Neural cell (in vitro differentiated cells): ENCODE results near the gene DENND4B. TPM values are rescaled to one million over a fixed set of nuclear protein-coding genes. Genes with fewer than 3 reads are reported as not detected.

ENCODE experiments used
- H2AFZ ChIP-seq: fragments of 200-600, 300-800 bp; sonication (generic), shearing (Covaris generic); 2 replicates; pipeline ENCODE4 v1.6.0; 2014; ENCODE audit warnings: low read depth, mild to moderate bottlenecking, antibody characterized with exemption, low read length, moderate library complexity
- H3F3A ChIP-seq: fragments of 200-600 bp; shearing (Covaris generic); 2 replicates; pipeline ENCODE4 v1.6.1; 2016; ENCODE audit warnings: mild to moderate bottlenecking, moderate library complexity, mixed read lengths, antibody characterized with exemption, low read length; ENCODE audit not compliant: insufficient read depth, poor library complexity, severe bottlenecking
- H3K27ac ChIP-seq: fragments of 200-600, 300-800 bp; sonication (generic), shearing (Covaris generic); 2 replicates; pipeline ENCODE4 v1.5.1; 2014; ENCODE audit warnings: mild to moderate bottlenecking, low read length, moderate library complexity
- H3K27me3 ChIP-seq: fragments of 300-800, 200-600 bp; sonication (generic), shearing (Covaris generic); 2 replicates; pipeline ENCODE4 v1.6.0; 2014; ENCODE audit warnings: mild to moderate bottlenecking, low read depth, low read length, moderate library complexity; ENCODE audit not compliant: insufficient read depth
- H3K36me3 ChIP-seq: fragments of 300-800, 200-600 bp; sonication (generic), shearing (Covaris generic); 2 replicates; pipeline ENCODE4 v1.5.1; 2014; ENCODE audit warnings: mild to moderate bottlenecking, antibody characterized with exemption, low read length, moderate library complexity; ENCODE audit not compliant: insufficient read depth
- H3K4me2 ChIP-seq: fragments of 300-800, 200-600 bp; sonication (generic), shearing (Covaris generic); 2 replicates; pipeline ENCODE4 v1.6.0; 2014; ENCODE audit warnings: mild to moderate bottlenecking, low read length
- H3K4me3 ChIP-seq: fragments of 300-800, 200-600 bp; sonication (generic), shearing (Covaris generic); 2 replicates; pipeline ENCODE4 v1.5.1; 2014; ENCODE audit warnings: mild to moderate bottlenecking, low read length, moderate library complexity
- H3K79me2 ChIP-seq: fragments of 200-600 bp; shearing (Covaris generic); replicated peaks from 2 replicates; pipeline ENCODE4 v1.6.0; 2014; ENCODE audit warnings: mild to moderate bottlenecking, low read length, moderate library complexity; ENCODE audit not compliant: insufficient read depth
- H3K9ac ChIP-seq: fragments of 300-800, 200-600 bp; sonication (generic), shearing (Covaris generic); 2 replicates; pipeline ENCODE4 v1.6.1; 2016; ENCODE audit warnings: mild to moderate bottlenecking, low read length, mixed read lengths
- H3K9me2 ChIP-seq: fragments of 200-600 bp; shearing (Covaris generic); 2 replicates; pipeline ENCODE4 v1.6.1; 2016; ENCODE audit warnings: mild to moderate bottlenecking, low read length, mixed read lengths; ENCODE audit not compliant: insufficient read depth
- H3K9me3 ChIP-seq: fragments of 200-600, 300-800 bp; sonication (generic), shearing (Covaris generic); 2 replicates; pipeline ENCODE4 v1.6.1; 2016; ENCODE audit warnings: mild to moderate bottlenecking, mixed run types, low read length, moderate library complexity, mixed read lengths
- H4K20me1 ChIP-seq: fragments of 200-600 bp; shearing (Covaris generic); 2 replicates; pipeline ENCODE4 v1.6.1; 2016; ENCODE audit warnings: mild to moderate bottlenecking, mixed run types; ENCODE audit not compliant: insufficient read depth
- CTCF ChIP-seq: fragments of 450-650 bp; IDR thresholded peaks from 2 replicates; pipeline ENCODE4 v1.5.1; 2014; ENCODE audit warnings: antibody characterized with exemption, mild to moderate bottlenecking, moderate library complexity; ENCODE audit not compliant: poor library complexity, severe bottlenecking
- EP300 ChIP-seq: fragments of 450-650 bp; conservative IDR thresholded peaks from 2 replicates; pipeline ENCODE4 v1.6.1; 2014; ENCODE audit warnings: antibody characterized with exemption, mild to moderate bottlenecking, moderate library complexity; ENCODE audit not compliant: poor library complexity, severe bottlenecking
- EZH2 ChIP-seq: fragments of 200-600, 300-800 bp; shearing (Covaris generic), sonication (generic); IDR thresholded peaks from 2 replicates; pipeline ENCODE4 v1.6.1; 2014; ENCODE audit warnings: antibody characterized with exemption, low read length, borderline replicate concordance, mild to moderate bottlenecking; ENCODE audit not compliant: insufficient read depth, poor library complexity, severe bottlenecking
- MXI1 ChIP-seq: fragments of 450-650 bp; conservative IDR thresholded peaks from 2 replicates; pipeline ENCODE4 v1.6.1; 2014; ENCODE audit warnings: antibody characterized with exemption, mild to moderate bottlenecking; ENCODE audit not compliant: poor library complexity, severe bottlenecking
- POLR2AphosphoS5 ChIP-seq: IDR thresholded peaks from 2 replicates; pipeline ENCODE4 v1.6.1; 2012
- RAD21 ChIP-seq: fragments of 450-650 bp; conservative IDR thresholded peaks from 2 replicates; pipeline ENCODE4 v1.6.1; 2014; ENCODE audit warnings: antibody characterized with exemption, mild to moderate bottlenecking, moderate library complexity
- REST ChIP-seq: IDR thresholded peaks from 2 replicates; pipeline ENCODE4 v1.6.1; 2012; ENCODE audit warnings: borderline replicate concordance
- SMC3 ChIP-seq: fragments of 450-650 bp; conservative IDR thresholded peaks from 2 replicates; pipeline ENCODE4 v1.6.1; 2014; ENCODE audit warnings: antibody characterized with exemption, mild to moderate bottlenecking, moderate library complexity; ENCODE audit not compliant: poor library complexity
- TAF1 ChIP-seq: IDR thresholded peaks from 2 replicates; pipeline ENCODE4 v1.6.1; 2012; ENCODE audit warnings: low read depth
- polyA plus RNA-seq: library from polyadenylated mRNA; depleted of rRNA; stranded (reverse); fragments of >200 nt; gene quantifications from 2 replicates; pipeline ENCODE4 v1.2.3, GENCODE V29; 2014

DENND4B gene
- polyA plus RNA-seq, 1 donor from 2014 or later, result 25.3 TPM

- Histone ChIP-seq H3K27me3 (no peaks in the 10 kb centered on the region), H3K9me2 (no peaks in the 10 kb centered on the region), H3K4me3 (peak overlapping the region; percentile 91), H3K9ac (peak overlapping the region; percentile 62), H3F3A (peaks cover 4% of the 10 kb centered on the region), H4K20me1 (no peaks in the 10 kb centered on the region), H2AFZ (no peak overlapping the region), H3K27ac (peak overlapping the region; percentile 74), H3K4me2 (no peak overlapping the region), H3K9me3 (no peaks in the 10 kb centered on the region), H3K79me2 (peaks cover 8% of the 10 kb centered on the region), H3K36me3 (no peaks in the 10 kb centered on the region)
- TF ChIP-seq RAD21 (no peak), POLR2AphosphoS5 (no peak), CTCF (no peak), EZH2 (no peak), SMC3 (no peak), MXI1 (no peak), EP300 (no peak), TAF1 (no peak), REST (no peak)
These were observed 21.9 kb upstream of the DENND4B start for GRCh38 chr1:153968408-153968807.

GRCh38 chr1:153968000-153968363 is 21.5 kb upstream of the DENND4B start:
- peak overlapping the region; percentile 91 for H3K4me3 ChIP-seq
- peak overlapping the region; percentile 26 for H3K4me2 ChIP-seq
- H3K79me2 ChIP-seq, result peaks cover 10% of the 10 kb centered on the region
- peak overlapping the region; percentile 74 for H3K27ac ChIP-seq
- no peak for TF ChIP-seq RAD21
- TF ChIP-seq TAF1, result peak; percentile 13
- peak overlapping the region; percentile 62 for H3K9ac ChIP-seq
- no peaks in the 10 kb centered on the region for H3K36me3 ChIP-seq
- peaks cover 4% of the 10 kb centered on the region for H3F3A ChIP-seq
- no peaks in the 10 kb centered on the region for H3K9me3 ChIP-seq
- H3K9me2 ChIP-seq, result no peaks in the 10 kb centered on the region
- H2AFZ ChIP-seq, result peak overlapping the region; percentile 43
- H4K20me1 ChIP-seq, result no peaks in the 10 kb centered on the region
- H3K27me3 ChIP-seq, result no peaks in the 10 kb centered on the region
